HG02973 (cell line): ENCODE data around the gene MICAL3.

Experiments used
- ATAC-seq: cut with Tn5 transposase; IDR thresholded peaks from one replicate; pipeline ENCODE4 v1.9.1; 2021; ENCODE audit warnings: moderate library complexity; ENCODE audit not compliant: unreplicated experiment

The MICAL3 gene

GRCh38 chr22:17853073-17853472, 171.3 kb downstream of the MICAL3 start:
- ATAC-seq, result no peak

GRCh38 chr22:17851759-17852158, 172.6 kb downstream of the MICAL3 start:
- ATAC-seq, result no peak

GRCh38 chr22:17847360-17848078, 176.8 kb downstream of the MICAL3 start:
- ATAC-seq, result no peak

GRCh38 chr22:17846326-17846992, 177.9 kb downstream of the MICAL3 start:
- ATAC-seq, result no peak

GRCh38 chr22:17845790-17846189, 178.6 kb downstream of the MICAL3 start:
- no peak for ATAC-seq

GRCh38 chr22:17845327-17845726, 179.0 kb downstream of the MICAL3 start:
- ATAC-seq, result no peak

- no peak for ATAC-seq
Observed at GRCh38 chr22:17844150-17844549, 180.2 kb downstream of the MICAL3 start.

GRCh38 chr22:17842386-17842785, 182.0 kb downstream of the MICAL3 start:
- no peak for ATAC-seq

GRCh38 chr22:17841836-17842235, 182.5 kb downstream of the MICAL3 start:
- ATAC-seq, result no peak

GRCh38 chr22:17838180-17838865, 186.0 kb downstream of the MICAL3 start:
- no peak for ATAC-seq

GRCh38 chr22:17836992-17837742, 187.2 kb downstream of the MICAL3 start:
- ATAC-seq, result no peak

GRCh38 chr22:17835256-17835655, 189.1 kb downstream of the MICAL3 start:
- no peak for ATAC-seq

- no peak for ATAC-seq
Observed at GRCh38 chr22:17833489-17833888, 190.9 kb downstream of the MICAL3 start.

GRCh38 chr22:17832665-17833064, 191.7 kb downstream of the MICAL3 start:
- no peak for ATAC-seq

- ATAC-seq, result no peak
Observed at GRCh38 chr22:17831501-17832251, 192.7 kb downstream of the MICAL3 start.

- peak; percentile 63 for ATAC-seq
Observed at GRCh38 chr22:17830043-17830961, 194.1 kb downstream of the MICAL3 start.

GRCh38 chr22:17829695-17830042, 194.7 kb downstream of the MICAL3 start:
- ATAC-seq, result no peak

GRCh38 chr22:17828502-17829080, 195.8 kb downstream of the MICAL3 start:
- no peak for ATAC-seq

- no peak for ATAC-seq
Observed at GRCh38 chr22:17827466-17827865, 196.9 kb downstream of the MICAL3 start.
